Measurements from ENCODE around the gene SKOR2. TPM values are rescaled to one million over a fixed set of nuclear protein-coding genes. Genes with fewer than 3 reads are reported as not detected.
"Not testable (repeated sequence)": the region's sequence is repeated elsewhere in the genome, so short reads cannot be mapped to it uniquely, and the experiment has no call there.

Gene SKOR2
- total RNA-seq, 2 donors from 2014 or later: not detected

DNA sequence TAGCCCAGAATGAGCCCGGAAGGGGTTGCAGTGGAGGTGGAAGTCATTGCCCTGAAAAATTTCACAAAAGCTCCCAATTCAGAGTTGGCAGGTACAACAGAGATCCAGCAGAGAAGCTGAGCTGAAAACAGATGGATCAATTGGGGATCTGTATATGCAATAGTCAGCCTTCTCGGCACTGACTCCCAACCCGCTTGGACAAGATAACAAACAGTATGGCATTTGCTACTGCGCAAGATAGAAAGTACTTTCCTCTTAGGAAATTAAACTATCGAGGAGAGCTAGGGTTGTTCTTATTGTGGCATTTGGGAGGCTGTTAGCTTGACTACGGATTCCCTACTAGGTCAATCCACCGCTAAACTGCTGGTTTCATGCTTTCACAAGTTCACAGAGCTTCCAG, 63.7 kb downstream of the SKOR2 start:
- DNase-seq (no peak), ATAC-seq (no peak)
- TF ChIP-seq, protein P1, sequence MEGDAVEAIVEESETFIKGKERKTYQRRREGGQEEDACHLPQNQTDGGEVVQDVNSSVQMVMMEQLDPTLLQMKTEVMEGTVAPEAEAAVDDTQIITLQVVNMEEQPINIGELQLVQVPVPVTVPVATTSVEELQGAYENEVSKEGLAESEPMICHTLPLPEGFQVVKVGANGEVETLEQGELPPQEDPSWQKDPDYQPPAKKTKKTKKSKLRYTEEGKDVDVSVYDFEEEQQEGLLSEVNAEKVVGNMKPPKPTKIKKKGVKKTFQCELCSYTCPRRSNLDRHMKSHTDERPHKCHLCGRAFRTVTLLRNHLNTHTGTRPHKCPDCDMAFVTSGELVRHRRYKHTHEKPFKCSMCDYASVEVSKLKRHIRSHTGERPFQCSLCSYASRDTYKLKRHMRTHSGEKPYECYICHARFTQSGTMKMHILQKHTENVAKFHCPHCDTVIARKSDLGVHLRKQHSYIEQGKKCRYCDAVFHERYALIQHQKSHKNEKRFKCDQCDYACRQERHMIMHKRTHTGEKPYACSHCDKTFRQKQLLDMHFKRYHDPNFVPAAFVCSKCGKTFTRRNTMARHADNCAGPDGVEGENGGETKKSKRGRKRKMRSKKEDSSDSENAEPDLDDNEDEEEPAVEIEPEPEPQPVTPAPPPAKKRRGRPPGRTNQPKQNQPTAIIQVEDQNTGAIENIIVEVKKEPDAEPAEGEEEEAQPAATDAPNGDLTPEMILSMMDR (IDR thresholded peaks at IDR 0.05): no peak
- TF ChIP-seq POLR2A (IDR thresholded peaks at IDR 0.05): no peak
- Histone ChIP-seq H3K27me3 (no peaks in the 10 kb centered on the region), H3K4me3 (no peak overlapping the region), H3K27ac (no peak overlapping the region), H3K9me3 (no peaks in the 10 kb centered on the region), H3K36me3 (replicated peaks in 1 of 2; ENCODE audit: insufficient read depth in 1 of 2, low read depth in 2 of 2) (no peaks in the 10 kb centered on the region), H3K4me1 (no peaks in the 10 kb centered on the region)
- intact Hi-C loops (cut with DNase I): no loop called here
- WGBS, 2 donors: 79 to 81% methylated on average over 7 of the region's 7 CpGs

DNA sequence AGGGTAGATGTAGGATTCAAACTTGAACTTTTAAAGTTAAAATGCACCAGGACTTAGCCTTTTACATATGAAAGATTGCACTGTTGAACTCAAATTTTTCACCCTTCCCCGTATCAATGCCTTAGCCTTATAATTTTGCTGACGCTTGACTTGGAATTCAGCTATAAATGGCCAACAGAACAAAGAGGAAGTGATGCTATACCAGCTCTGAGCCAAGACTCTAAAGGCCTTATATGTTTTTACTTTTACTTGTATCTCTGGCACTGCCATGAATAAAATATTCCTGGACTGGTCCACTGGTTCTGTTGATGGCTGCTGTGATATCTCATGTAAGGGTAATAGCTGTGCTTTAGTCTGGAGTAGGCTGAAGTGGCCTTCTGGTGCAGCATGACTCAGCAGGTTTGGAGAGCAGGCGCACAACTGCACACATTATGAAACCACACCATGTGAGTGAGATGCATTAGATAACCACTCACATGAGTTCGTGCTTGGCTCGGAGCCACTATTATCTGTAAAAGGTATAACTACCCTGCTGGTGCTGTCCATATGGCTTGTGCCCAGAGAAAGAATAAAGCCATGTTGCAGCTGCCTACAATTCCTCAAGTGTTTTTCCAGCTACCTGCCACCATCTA, 66.9 kb downstream of the SKOR2 start:
- Histone ChIP-seq H3K4me3 (no peak overlapping the region), H3K27ac (peak overlapping the region in 1 of 4 donors; percentile 6), H3K4me1 (no peaks in the 10 kb centered on the region), H3K36me3 (replicated peaks in 1 of 2; ENCODE audit: insufficient read depth in 1 of 2, low read depth in 2 of 2) (no peaks in the 10 kb centered on the region), H3K27me3 (no peaks in the 10 kb centered on the region), H3K9me3 (no peaks in the 10 kb centered on the region)
- 38 to 61% methylated on average over 5 of the region's 5 CpGs for WGBS, 2 donors
- ATAC-seq (peak; percentile 95), DNase-seq (peak; percentile 56 to 91 (median 80))
- no peak for TF ChIP-seq POLR2A (IDR thresholded peaks at IDR 0.05)
- TF ChIP-seq, protein P1 (IDR thresholded peaks at IDR 0.05): no peak
- intact Hi-C loops (cut with DNase I): no loop called here

GRCh38 chr18:47182156-47182555, 69.3 kb downstream of the SKOR2 start:
- H3K4me1 ChIP-seq; H3K27ac ChIP-seq; intact Hi-C loops (cut with DNase I); DNase-seq; H3K9me3 ChIP-seq; ATAC-seq; H3K27me3 ChIP-seq; H3K36me3 ChIP-seq (replicated peaks in 1 of 2; ENCODE audit: insufficient read depth in 1 of 2, low read depth in 2 of 2); H3K4me3 ChIP-seq: not testable (repeated sequence)
- WGBS, 2 donors: 80 to 82% methylated on average over 2 to 5 of the region's 5 CpGs

- WGBS, 2 donors: 75 to 77% methylated on average over 3 of the region's 3 CpGs
- ATAC-seq (no peak), DNase-seq (no peak)
- Histone ChIP-seq H3K4me3 (no peak overlapping the region), H3K36me3 (replicated peaks in 1 of 2; ENCODE audit: insufficient read depth in 1 of 2, low read depth in 2 of 2) (no peaks in the 10 kb centered on the region), H3K27me3 (no peaks in the 10 kb centered on the region), H3K9me3 (no peaks in the 10 kb centered on the region), H3K4me1 (no peaks in the 10 kb centered on the region), H3K27ac (no peak overlapping the region)
- intact Hi-C loops (cut with DNase I): no loop called here
- no peak for TF ChIP-seq POLR2A (IDR thresholded peaks at IDR 0.05)
- TF ChIP-seq, protein P1 (IDR thresholded peaks at IDR 0.05): no peak
Observed at GRCh38 chr18:47180765-47181164, 70.7 kb downstream of the SKOR2 start.

- peaks cover 5% of the 10 kb centered on the region for H3K4me1 ChIP-seq
- DNase-seq (no peak), ATAC-seq (no peak)
- H3K9me3 ChIP-seq: no peaks in the 10 kb centered on the region
- TF ChIP-seq, protein P1 (IDR thresholded peaks at IDR 0.05): no peak
- no peak for TF ChIP-seq POLR2A (IDR thresholded peaks at IDR 0.05)
- H3K27me3 ChIP-seq: no peaks in the 10 kb centered on the region
- WGBS, 2 donors: 42% methylated on average over 4 of the region's 4 CpGs
- intact Hi-C loops (cut with DNase I): no loop called here
- no peaks in the 10 kb centered on the region for H3K36me3 ChIP-seq (replicated peaks in 1 of 2; ENCODE audit: insufficient read depth in 1 of 2, low read depth in 2 of 2)
- no peak overlapping the region for H3K4me3 ChIP-seq
- no peak overlapping the region for H3K27ac ChIP-seq
Observed at GRCh38 chr18:47179520-47179919, 71.9 kb downstream of the SKOR2 start.
